K562 (cell line): ENCODE data around the gene GAGE12H. TPM values are rescaled to one million over a fixed set of nuclear protein-coding genes. Genes with fewer than 3 reads are reported as not detected.
"Not testable (repeated sequence)": the region's sequence is repeated elsewhere in the genome, so short reads cannot be mapped to it uniquely, and the experiment has no call there.

ENCODE experiments used
- ATAC-seq: fragments of 200-7000 bp; cut with Tn5 transposase; 3 replicates; pipeline ENCODE4 v1.9.1; 2020; ENCODE audit warnings: moderate library complexity
- BruUV-seq: library from RNA; stranded (reverse); fragments of 400-500 nt; replicated peaks from 2 replicates; lab custom pipeline; 2021; lab: Mats Ljungman, UMichigan
- CTCF ChIA-PET: fragments of 300-600 bp; formaldehyde crosslinking; extraction: SDS; loops from one replicate; lab custom pipeline; 2021; ENCODE audit warnings: low intra/inter-chr PET ratio; lab: Yijun Ruan, JAX
- POLR2A ChIA-PET: fragments of 300-600, 350-650 bp; sonication (Branson Sonifier 250); formaldehyde crosslinking; extraction: SDS; loops from one replicate; lab custom pipeline; 2021; ENCODE audit warnings: antibody characterized with exemption, inconsistent platforms; lab: Yijun Ruan, JAX
- DNase-seq, 4 experiments: peaks; one replicate each; pipeline versions ENCODE4 v3.0.0 to v3.0.0-alpha.2; 2011 to 2018; ENCODE audit warnings: low spot score in 3 of 4, mixed read lengths in 3 of 4; ENCODE audit errors: extremely low read depth in 1 of 4
- FAIRE-seq: peaks from 2 replicates; lab custom pipeline; 2011; peaks lifted over from hg19 to GRCh38; lab: Jason Lieb, UNC
- H2AFZ ChIP-seq: 2 replicates; pipeline ENCODE4 v1.6.0; 2011; ENCODE audit warnings: low read depth, low read length, control low read depth, inconsistent platforms
- H3K27ac ChIP-seq: fragments of 200-600 bp; 3 replicates; pipeline ENCODE4 v1.8.0; 2011; ENCODE audit warnings: low read depth, mild to moderate bottlenecking, control low read depth, inconsistent platforms, low read length, moderate library complexity, mixed read lengths; ENCODE audit errors: extremely low read depth
- H3K27me3 ChIP-seq, 2 experiments: fragments of 300-600 bp in 1 of 2; 2 replicates in 1 of 2; 3 replicates in 1 of 2; pipeline versions ENCODE4 v1.6.0 to v1.8.0; 2011; ENCODE audit warnings: inconsistent platforms in 2 of 2, low read length in 2 of 2, mild to moderate bottlenecking in 1 of 2, mixed read lengths in 1 of 2, moderate library complexity in 1 of 2; ENCODE audit not compliant: control insufficient read depth in 2 of 2, insufficient read depth in 2 of 2
- H3K36me3 ChIP-seq: fragments of 300-600 bp; 3 replicates; pipeline ENCODE4 v1.8.0; 2011; ENCODE audit warnings: mild to moderate bottlenecking, low read length, inconsistent platforms; ENCODE audit not compliant: control insufficient read depth, insufficient read depth
- H3K4me1 ChIP-seq, 2 experiments: fragments of 200-600 bp in 1 of 2; replicated peaks in 1 of 2; 2 replicates in 1 of 2; 3 replicates in 1 of 2; pipeline versions ENCODE4 v1.5.1 to v1.8.0; 2011; ENCODE audit warnings: inconsistent platforms in 2 of 2, low read length in 2 of 2, mild to moderate bottlenecking in 1 of 2, mixed read lengths in 1 of 2, moderate library complexity in 1 of 2; ENCODE audit not compliant: control insufficient read depth in 2 of 2, insufficient read depth in 2 of 2
- H3K4me2 ChIP-seq: 2 replicates; pipeline ENCODE4 v1.6.1; 2011; ENCODE audit warnings: low read length, control low read depth, inconsistent platforms, mixed read lengths; ENCODE audit not compliant: insufficient read depth
- H3K4me3 ChIP-seq: fragments of 200-600 bp; sonication (generic), shearing (Covaris generic); 2 replicates; pipeline ENCODE4 v1.5.1; 2016; ENCODE audit warnings: control low read depth, inconsistent platforms
- H3K79me2 ChIP-seq: fragments of 200-600 bp; 3 replicates; pipeline ENCODE4 v1.8.0; 2011; ENCODE audit warnings: low read length, inconsistent platforms; ENCODE audit not compliant: control insufficient read depth, insufficient read depth
- H3K9ac ChIP-seq, 2 experiments: 2 replicates each; pipeline versions ENCODE4 v1.6.0 to v1.6.1; 2011; ENCODE audit warnings: low read depth in 2 of 2, low read length in 2 of 2, control low read depth in 1 of 2, inconsistent platforms in 1 of 2, mild to moderate bottlenecking in 1 of 2, mixed read lengths in 1 of 2; ENCODE audit not compliant: insufficient read depth in 1 of 2
- H3K9me1 ChIP-seq: one replicate; pipeline ENCODE4 v1.6.0; 2011; ENCODE audit warnings: inconsistent platforms, mild to moderate bottlenecking, low read length, moderate library complexity; ENCODE audit not compliant: control insufficient read depth, insufficient read depth
- H3K9me3 ChIP-seq: replicated peaks from 2 replicates; pipeline ENCODE4 v1.5.1; 2011; ENCODE audit warnings: low read depth, low read length, inconsistent platforms; ENCODE audit not compliant: control insufficient read depth, insufficient read depth
- H4K20me1 ChIP-seq: replicated peaks from 2 replicates; pipeline ENCODE4 v1.6.1; 2011; ENCODE audit warnings: low read length, inconsistent platforms, mixed read lengths; ENCODE audit not compliant: control insufficient read depth, insufficient read depth
- WGBS: fragments of 100-300 bp; shearing (Covaris generic); methylation state at CpG from one replicate; pipeline ENCODE4 v1.1.6; 2016; ENCODE audit warnings: low coverage, mixed read lengths; ENCODE audit not compliant: insufficient coverage; ENCODE audit errors: missing lambda C conversion rate; 5-methylcytosine and 5-hydroxymethylcytosine counted together
- in situ Hi-C: fragments of 300-500 bp; cut with MboI; formaldehyde crosslinking; loops from 4 replicates; pipeline ENCODE4 v1.15.0; 2018; ENCODE audit warnings: inconsistent platforms, mixed read lengths
- intact Hi-C: fragments of 100-400 bp; cut with micrococcal nuclease; formaldehyde crosslinking; loops from 2 replicates; pipeline ENCODE4 v1.14.2; 2022
- polyA plus RNA-seq, 8 experiments: library from polyadenylated mRNA; depleted of rRNA in 4 of 8; stranded (reverse) in 5 of 8; unstranded in 3 of 8; fragments of >200 nt; fragmentation: Nextera tagmentation in 2 of 8; fragmentation: Illumina TruSeq in 1 of 8; extraction: Ambion mirVana in 2 of 8; extraction: Trizol in 1 of 8; gene quantifications; 2 replicates each; pipeline versions ENCODE4 v1.2.1 to v1.2.3, GENCODE V29; 2011 to 2014; ENCODE audit warnings: inconsistent platforms in 1 of 8, missing spikeins in 1 of 8
- total RNA-seq, 7 experiments: library from RNA; depleted of rRNA in 6 of 7; stranded (reverse); fragments of >200 nt in 6 of 7; fragmentation: Illumina TruSeq in 2 of 7; extraction: Trizol in 2 of 7; gene quantifications; 2 replicates each; pipeline versions ENCODE4 v1.2.1 to v1.2.3, GENCODE V29; 2011 to 2021; ENCODE audit warnings: low replicate concordance in 1 of 7

The GAGE12H gene
- total and polyA plus RNA-seq, 9 of the 15 experiments (the other 6 are each of a cell fraction or from before 2014, with no cell fraction given), result 0.21 TPM; not detected in 8

DNA sequence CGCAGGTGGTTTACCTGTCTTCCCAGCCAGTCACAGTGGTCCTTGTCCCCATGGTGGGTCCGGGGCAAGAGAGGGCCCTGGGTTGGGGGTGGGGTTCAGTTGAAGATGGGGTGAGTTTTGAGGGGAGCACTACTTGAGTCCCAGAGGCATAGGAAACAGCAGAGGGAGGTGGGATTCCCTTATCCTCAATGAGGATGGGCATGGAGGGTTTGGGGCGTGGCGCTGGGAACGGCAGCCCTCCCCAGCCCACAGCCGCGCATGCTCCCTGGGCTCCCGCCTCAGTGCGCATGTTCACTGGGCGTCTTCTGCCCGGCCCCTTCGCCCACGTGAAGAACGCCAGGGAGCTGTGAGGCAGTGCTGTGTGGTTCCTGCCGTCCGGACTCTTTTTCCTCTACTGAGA lies 28.8 kb upstream of the GAGE12H start, which contains the start of gene GAGE12E:
GAGE12E (plus strand) TSS at position 301 of the 400 bp plus-strand sequence. CDS start 1,155 bp downstream, outside the sequence.
- intact Hi-C loops, H3K27me3 ChIP-seq, H2AFZ ChIP-seq, H3K4me3 ChIP-seq, H3K9ac ChIP-seq, H3K4me2 ChIP-seq, CTCF ChIA-PET, H3K79me2 ChIP-seq, H4K20me1 ChIP-seq, H3K9me3 ChIP-seq, in situ Hi-C loops, ATAC-seq, H3K27ac ChIP-seq, POLR2A ChIA-PET, DNase-seq, H3K9me1 ChIP-seq, H3K4me1 ChIP-seq, H3K36me3 ChIP-seq, FAIRE-seq: not testable (repeated sequence)
- BruUV-seq, result TSS peak; percentile 97
- WGBS, result no CpG with 5 or more reads among the region's 16 CpGs

DNA sequence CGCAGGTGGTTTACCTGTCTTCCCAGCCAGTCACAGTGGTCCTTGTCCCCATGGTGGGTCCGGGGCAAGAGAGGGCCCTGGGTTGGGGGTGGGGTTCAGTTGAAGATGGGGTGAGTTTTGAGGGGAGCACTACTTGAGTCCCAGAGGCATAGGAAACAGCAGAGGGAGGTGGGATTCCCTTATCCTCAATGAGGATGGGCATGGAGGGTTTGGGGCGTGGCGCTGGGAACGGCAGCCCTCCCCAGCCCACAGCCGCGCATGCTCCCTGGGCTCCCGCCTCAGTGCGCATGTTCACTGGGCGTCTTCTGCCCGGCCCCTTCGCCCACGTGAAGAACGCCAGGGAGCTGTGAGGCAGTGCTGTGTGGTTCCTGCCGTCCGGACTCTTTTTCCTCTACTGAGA lies 19.2 kb upstream of the GAGE12H start, which contains the start of gene GAGE12F:
GAGE12F (plus strand) TSS at position 301 of the 400 bp plus-strand sequence. CDS start 1,155 bp downstream, outside the sequence.
- ATAC-seq, DNase-seq: not testable (repeated sequence)

DNA sequence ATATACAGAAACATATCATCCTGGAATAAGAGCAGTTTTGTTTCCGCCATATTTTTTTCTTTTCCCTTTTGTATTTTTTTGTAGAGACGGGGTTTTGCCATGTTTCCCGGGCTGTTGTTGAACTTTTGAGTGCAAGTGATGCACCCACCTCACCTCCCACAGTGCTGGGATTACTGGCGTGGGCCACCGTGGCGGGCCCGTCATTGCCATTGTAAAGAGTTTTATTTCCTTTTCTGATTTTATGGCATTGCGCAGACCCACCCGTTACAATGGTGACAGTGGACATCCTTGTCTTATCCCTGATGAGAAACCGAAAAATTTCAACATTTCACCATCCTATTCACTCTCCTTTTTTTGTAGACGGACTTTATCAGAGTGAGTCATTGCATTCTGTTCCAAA lies 11.0 kb upstream of the GAGE12H start:
- intact Hi-C loops, DNase-seq, H3K9me3 ChIP-seq, CTCF ChIA-PET, H3K27ac ChIP-seq, H3K79me2 ChIP-seq, POLR2A ChIA-PET, BruUV-seq, ATAC-seq, H3K4me1 ChIP-seq, H4K20me1 ChIP-seq, H3K27me3 ChIP-seq, H3K36me3 ChIP-seq, H3K4me2 ChIP-seq, H2AFZ ChIP-seq, FAIRE-seq, H3K4me3 ChIP-seq, H3K9ac ChIP-seq, H3K9me1 ChIP-seq: not testable (repeated sequence)
- in situ Hi-C loops, result loop anchor here (10.0 kb wide), 1 partner anchor 264 kb away; the partner anchor contains the start of gene GAGE10
- WGBS, result no CpG with 5 or more reads among the region's 11 CpGs

More for the DNA sequence above, 19.2 kb upstream of the GAGE12H start, which contains the start of gene GAGE12F:
- H2AFZ ChIP-seq, H3K27ac ChIP-seq, CTCF ChIA-PET, FAIRE-seq, H3K4me1 ChIP-seq, H3K9me3 ChIP-seq, H3K4me2 ChIP-seq, H3K9ac ChIP-seq, H3K27me3 ChIP-seq, intact Hi-C loops, H3K9me1 ChIP-seq, BruUV-seq, POLR2A ChIA-PET, H3K4me3 ChIP-seq, H4K20me1 ChIP-seq, H3K36me3 ChIP-seq, H3K79me2 ChIP-seq: not testable (repeated sequence)
- in situ Hi-C loops, result loop anchor here (10.0 kb wide), 1 partner anchor 256 kb away; the partner anchor contains the start of gene GAGE10
- no CpG with 5 or more reads among the region's 16 CpGs for WGBS

DNA sequence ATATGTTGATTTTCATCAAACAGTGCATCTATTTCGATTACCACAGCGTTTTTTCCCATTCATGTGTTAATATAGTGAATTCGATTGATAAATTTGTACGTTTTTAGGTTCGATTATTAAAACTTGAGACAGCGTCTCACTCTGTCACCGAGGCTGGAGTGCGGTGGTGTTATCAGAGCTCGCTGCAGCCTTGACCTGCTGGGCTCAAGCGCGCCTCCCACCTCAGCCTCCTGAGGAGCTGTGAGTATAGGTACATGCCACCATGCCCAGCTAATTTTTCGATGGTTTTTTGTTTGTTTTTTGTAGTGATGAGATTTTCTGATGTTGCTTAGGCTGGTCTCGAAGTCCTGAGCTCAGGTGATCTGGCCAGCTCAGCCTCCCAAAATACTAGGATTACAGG lies 10.6 kb upstream of the GAGE12H start:
- BruUV-seq, ATAC-seq, H3K27ac ChIP-seq, H3K79me2 ChIP-seq, CTCF ChIA-PET, H3K4me3 ChIP-seq, H3K9me1 ChIP-seq, POLR2A ChIA-PET, H3K9me3 ChIP-seq, H3K4me2 ChIP-seq, H3K36me3 ChIP-seq, FAIRE-seq, DNase-seq, H3K27me3 ChIP-seq, intact Hi-C loops, H3K9ac ChIP-seq, H4K20me1 ChIP-seq, H3K4me1 ChIP-seq, H2AFZ ChIP-seq: not testable (repeated sequence)
- in situ Hi-C loops, result loop anchor here (10.0 kb wide), 1 partner anchor 264 kb away; the partner anchor contains the start of gene GAGE10
- WGBS, result no CpG with 5 or more reads among the region's 13 CpGs
